ENCODE data around the gene FAT3. TPM values are rescaled to one million over a fixed set of nuclear protein-coding genes. Genes with fewer than 3 reads are reported as not detected.

Gene FAT3
- 13.6 TPM for total RNA-seq

- peak within 1 kb of the TSS; percentile 55 to 66 (median 65) for H3K4me3 ChIP-seq (ENCODE audit: low read length in 3 of 3)
- no peaks in the 10 kb centered on the region for H3K9me3 ChIP-seq (ENCODE audit: control insufficient read depth in 3 of 3, low read length in 3 of 3)
- H3K9ac ChIP-seq (ENCODE audit: low read depth in 1 of 3, low read length in 3 of 3): peak within 1 kb of the TSS in 1 of 3 donors; percentile 25
- peaks cover 14 to 25% (median 21%) of the 10 kb centered on the region in 3 donors for H3K4me1 ChIP-seq (ENCODE audit: control insufficient read depth in 3 of 3, insufficient read depth in 3 of 3, low read length in 3 of 3)
- peaks cover 29 to 65% (median 60%) of the 10 kb centered on the region in 3 donors for H3K27me3 ChIP-seq (ENCODE audit: control insufficient read depth in 3 of 3, insufficient read depth in 3 of 3, low read length in 3 of 3)
- no peak within 1 kb of the TSS for H3K27ac ChIP-seq (ENCODE audit: low read depth, low read length)
- H3K36me3 ChIP-seq (ENCODE audit: control insufficient read depth in 3 of 3, insufficient read depth in 3 of 3, low read length in 3 of 3): no peaks in the 10 kb centered on the region
Observed at GRCh38 chr11:92224407-92225124, at the start of gene FAT3. TSS of gene FAT3 (plus strand) at chr11:92224818. CDS start at chr11:92352113, 127,295 bp downstream.

- no peaks in the 10 kb centered on the region for H3K9me3 ChIP-seq (ENCODE audit: control insufficient read depth in 3 of 3, low read length in 3 of 3)
- no peak overlapping the region for H3K27ac ChIP-seq (ENCODE audit: low read depth, low read length)
- H3K36me3 ChIP-seq (ENCODE audit: control insufficient read depth in 3 of 3, insufficient read depth in 3 of 3, low read length in 3 of 3): no peaks in the 10 kb centered on the region
- H3K4me3 ChIP-seq (ENCODE audit: low read length in 3 of 3): no peak overlapping the region
- H3K27me3 ChIP-seq (ENCODE audit: control insufficient read depth in 3 of 3, insufficient read depth in 3 of 3, low read length in 3 of 3): no peaks in the 10 kb centered on the region
- H3K4me1 ChIP-seq (ENCODE audit: control insufficient read depth in 3 of 3, insufficient read depth in 3 of 3, low read length in 3 of 3): no peaks in the 10 kb centered on the region
- no peak overlapping the region for H3K9ac ChIP-seq (ENCODE audit: low read depth in 1 of 3, low read length in 3 of 3)
Observed at GRCh38 chr11:92179017-92179670, 45.5 kb upstream of the FAT3 start.

GRCh38 chr11:92180226-92180625 lies 44.4 kb upstream of the FAT3 start:
- H3K4me1 ChIP-seq (ENCODE audit: control insufficient read depth in 3 of 3, insufficient read depth in 3 of 3, low read length in 3 of 3): no peaks in the 10 kb centered on the region
- H3K9me3 ChIP-seq (ENCODE audit: control insufficient read depth in 3 of 3, low read length in 3 of 3): no peaks in the 10 kb centered on the region
- no peak overlapping the region for H3K27ac ChIP-seq (ENCODE audit: low read depth, low read length)
- no peaks in the 10 kb centered on the region for H3K27me3 ChIP-seq (ENCODE audit: control insufficient read depth in 3 of 3, insufficient read depth in 3 of 3, low read length in 3 of 3)
- H3K36me3 ChIP-seq (ENCODE audit: control insufficient read depth in 3 of 3, insufficient read depth in 3 of 3, low read length in 3 of 3): no peaks in the 10 kb centered on the region
- H3K9ac ChIP-seq (ENCODE audit: low read depth in 1 of 3, low read length in 3 of 3): no peak overlapping the region
- H3K4me3 ChIP-seq (ENCODE audit: low read length in 3 of 3): no peak overlapping the region

- Histone ChIP-seq H3K27me3 (ENCODE audit: control insufficient read depth in 3 of 3, insufficient read depth in 3 of 3, low read length in 3 of 3) (no peaks in the 10 kb centered on the region), H3K36me3 (ENCODE audit: control insufficient read depth in 3 of 3, insufficient read depth in 3 of 3, low read length in 3 of 3) (no peaks in the 10 kb centered on the region), H3K9ac (ENCODE audit: low read depth in 1 of 3, low read length in 3 of 3) (no peak overlapping the region), H3K27ac (ENCODE audit: low read depth, low read length) (no peak overlapping the region), H3K9me3 (ENCODE audit: control insufficient read depth in 3 of 3, low read length in 3 of 3) (no peaks in the 10 kb centered on the region), H3K4me1 (ENCODE audit: control insufficient read depth in 3 of 3, insufficient read depth in 3 of 3, low read length in 3 of 3) (no peaks in the 10 kb centered on the region), H3K4me3 (ENCODE audit: low read length in 3 of 3) (no peak overlapping the region)
Observed at GRCh38 chr11:92180664-92181251, 43.9 kb upstream of the FAT3 start.

- Histone ChIP-seq H3K36me3 (ENCODE audit: control insufficient read depth in 3 of 3, insufficient read depth in 3 of 3, low read length in 3 of 3) (no peaks in the 10 kb centered on the region), H3K4me3 (ENCODE audit: low read length in 3 of 3) (no peak overlapping the region), H3K9ac (ENCODE audit: low read depth in 1 of 3, low read length in 3 of 3) (no peak overlapping the region), H3K9me3 (ENCODE audit: control insufficient read depth in 3 of 3, low read length in 3 of 3) (no peaks in the 10 kb centered on the region), H3K4me1 (ENCODE audit: control insufficient read depth in 3 of 3, insufficient read depth in 3 of 3, low read length in 3 of 3) (no peaks in the 10 kb centered on the region), H3K27me3 (ENCODE audit: control insufficient read depth in 3 of 3, insufficient read depth in 3 of 3, low read length in 3 of 3) (no peaks in the 10 kb centered on the region), H3K27ac (ENCODE audit: low read depth, low read length) (no peak overlapping the region)
Observed at GRCh38 chr11:92190535-92191206, 33.9 kb upstream of the FAT3 start.

- Histone ChIP-seq H3K36me3 (ENCODE audit: control insufficient read depth in 3 of 3, insufficient read depth in 3 of 3, low read length in 3 of 3) (no peaks in the 10 kb centered on the region), H3K27me3 (ENCODE audit: control insufficient read depth in 3 of 3, insufficient read depth in 3 of 3, low read length in 3 of 3) (no peaks in the 10 kb centered on the region), H3K4me3 (ENCODE audit: low read length in 3 of 3) (no peak overlapping the region), H3K4me1 (ENCODE audit: control insufficient read depth in 3 of 3, insufficient read depth in 3 of 3, low read length in 3 of 3) (no peaks in the 10 kb centered on the region), H3K9ac (ENCODE audit: low read depth in 1 of 3, low read length in 3 of 3) (no peak overlapping the region), H3K27ac (ENCODE audit: low read depth, low read length) (no peak overlapping the region), H3K9me3 (ENCODE audit: control insufficient read depth in 3 of 3, low read length in 3 of 3) (no peaks in the 10 kb centered on the region)
Observed at GRCh38 chr11:92192141-92192540, 32.5 kb upstream of the FAT3 start.

GRCh38 chr11:92198268-92198667 lies 26.4 kb upstream of the FAT3 start:
- H3K9ac ChIP-seq (ENCODE audit: low read depth in 1 of 3, low read length in 3 of 3): no peak overlapping the region
- no peak overlapping the region for H3K27ac ChIP-seq (ENCODE audit: low read depth, low read length)
- H3K27me3 ChIP-seq (ENCODE audit: control insufficient read depth in 3 of 3, insufficient read depth in 3 of 3, low read length in 3 of 3): no peaks in the 10 kb centered on the region
- H3K9me3 ChIP-seq (ENCODE audit: control insufficient read depth in 3 of 3, low read length in 3 of 3): no peaks in the 10 kb centered on the region
- no peaks in the 10 kb centered on the region for H3K4me1 ChIP-seq (ENCODE audit: control insufficient read depth in 3 of 3, insufficient read depth in 3 of 3, low read length in 3 of 3)
- H3K36me3 ChIP-seq (ENCODE audit: control insufficient read depth in 3 of 3, insufficient read depth in 3 of 3, low read length in 3 of 3): no peaks in the 10 kb centered on the region
- no peak overlapping the region for H3K4me3 ChIP-seq (ENCODE audit: low read length in 3 of 3)

- Histone ChIP-seq H3K27ac (ENCODE audit: low read depth, low read length) (no peak overlapping the region), H3K27me3 (ENCODE audit: control insufficient read depth in 3 of 3, insufficient read depth in 3 of 3, low read length in 3 of 3) (no peaks in the 10 kb centered on the region), H3K9me3 (ENCODE audit: control insufficient read depth in 3 of 3, low read length in 3 of 3) (no peaks in the 10 kb centered on the region), H3K4me1 (ENCODE audit: control insufficient read depth in 3 of 3, insufficient read depth in 3 of 3, low read length in 3 of 3) (no peaks in the 10 kb centered on the region), H3K36me3 (ENCODE audit: control insufficient read depth in 3 of 3, insufficient read depth in 3 of 3, low read length in 3 of 3) (no peaks in the 10 kb centered on the region), H3K4me3 (ENCODE audit: low read length in 3 of 3) (no peak overlapping the region), H3K9ac (ENCODE audit: low read depth in 1 of 3, low read length in 3 of 3) (no peak overlapping the region)
Observed at GRCh38 chr11:92199991-92200390, 24.6 kb upstream of the FAT3 start.

GRCh38 chr11:92204731-92205130 lies 19.9 kb upstream of the FAT3 start:
- no peaks in the 10 kb centered on the region for H3K9me3 ChIP-seq (ENCODE audit: control insufficient read depth in 3 of 3, low read length in 3 of 3)
- H3K4me3 ChIP-seq (ENCODE audit: low read length in 3 of 3): no peak overlapping the region
- H3K9ac ChIP-seq (ENCODE audit: low read depth in 1 of 3, low read length in 3 of 3): no peak overlapping the region
- H3K4me1 ChIP-seq (ENCODE audit: control insufficient read depth in 3 of 3, insufficient read depth in 3 of 3, low read length in 3 of 3): no peaks in the 10 kb centered on the region
- H3K27me3 ChIP-seq (ENCODE audit: control insufficient read depth in 3 of 3, insufficient read depth in 3 of 3, low read length in 3 of 3): no peaks in the 10 kb centered on the region
- H3K27ac ChIP-seq (ENCODE audit: low read depth, low read length): no peak overlapping the region
- H3K36me3 ChIP-seq (ENCODE audit: control insufficient read depth in 3 of 3, insufficient read depth in 3 of 3, low read length in 3 of 3): no peaks in the 10 kb centered on the region

GRCh38 chr11:92206441-92206840 lies 18.2 kb upstream of the FAT3 start:
- no peak overlapping the region for H3K9ac ChIP-seq (ENCODE audit: low read depth in 1 of 3, low read length in 3 of 3)
- no peak overlapping the region for H3K27ac ChIP-seq (ENCODE audit: low read depth, low read length)
- no peaks in the 10 kb centered on the region for H3K27me3 ChIP-seq (ENCODE audit: control insufficient read depth in 3 of 3, insufficient read depth in 3 of 3, low read length in 3 of 3)
- H3K36me3 ChIP-seq (ENCODE audit: control insufficient read depth in 3 of 3, insufficient read depth in 3 of 3, low read length in 3 of 3): no peaks in the 10 kb centered on the region
- H3K4me3 ChIP-seq (ENCODE audit: low read length in 3 of 3): no peak overlapping the region
- no peaks in the 10 kb centered on the region for H3K4me1 ChIP-seq (ENCODE audit: control insufficient read depth in 3 of 3, insufficient read depth in 3 of 3, low read length in 3 of 3)
- no peaks in the 10 kb centered on the region for H3K9me3 ChIP-seq (ENCODE audit: control insufficient read depth in 3 of 3, low read length in 3 of 3)

Data from skeletal muscle tissue (tissue), 4 donors.